Nephron progenitor cell (in vitro differentiated cells): ENCODE data around the gene ITGA3.

ENCODE experiments used
- DNase-seq: peaks from one replicate; pipeline ENCODE4 v3.0.0; 2021
- H3K27ac Mint-ChIP-seq: 2 replicates; pipeline ENCODE4 v1.8.0; 2021; ENCODE audit warnings: mild to moderate bottlenecking, moderate library complexity, mixed read lengths
- H3K27me3 Mint-ChIP-seq: 2 replicates; pipeline ENCODE4 v1.8.0; 2021; ENCODE audit warnings: mild to moderate bottlenecking, low read depth, mixed read lengths; ENCODE audit not compliant: poor library complexity
- H3K36me3 Mint-ChIP-seq: 2 replicates; pipeline ENCODE4 v1.8.0; 2021; ENCODE audit warnings: low read depth, mixed read lengths
- H3K4me1 Mint-ChIP-seq: 2 replicates; pipeline ENCODE4 v1.8.0; 2021; ENCODE audit warnings: mixed read lengths
- H3K4me3 Mint-ChIP-seq: 2 replicates; pipeline ENCODE4 v1.8.0; 2021; ENCODE audit warnings: mild to moderate bottlenecking, moderate library complexity, mixed read lengths
- H3K9me3 Mint-ChIP-seq: 2 replicates; pipeline ENCODE4 v1.8.0; 2021; ENCODE audit warnings: mild to moderate bottlenecking, moderate library complexity, mixed read lengths
- TF ChIP-seq, protein P1 (sequence below): fragments of 200-600 bp; sonication (generic); IDR thresholded peaks from 2 replicates; pipeline ENCODE4 v1.5.0; 2021; ENCODE audit warnings: antibody characterized with exemption

ITGA3 gene

DNA sequence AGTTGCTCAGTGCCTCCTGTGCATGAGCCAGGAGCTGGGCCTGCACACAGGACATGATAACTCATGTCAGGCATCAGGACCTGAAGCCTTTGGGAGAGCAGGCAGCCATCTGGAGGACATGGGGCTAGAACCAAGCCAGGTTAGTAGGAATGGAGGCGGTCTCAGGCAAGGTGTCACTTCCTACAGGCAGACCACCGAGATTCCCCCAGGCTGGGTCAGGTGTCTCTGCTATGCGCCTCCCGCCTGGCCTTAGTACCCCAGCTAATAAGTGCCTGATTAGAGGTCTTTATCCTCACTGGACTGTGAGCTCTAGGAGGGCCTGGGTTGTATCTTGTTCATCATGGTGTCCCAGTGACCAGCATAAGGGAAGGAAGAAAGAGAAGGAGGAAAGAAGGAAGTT, 58.5 kb downstream of the ITGA3 start:
- Mint-ChIP-seq H3K27ac (no peak overlapping the region), H3K4me3 (no peak overlapping the region), H3K4me1 (peaks cover 58% of the 10 kb centered on the region), H3K9me3 (no peaks in the 10 kb centered on the region), H3K36me3 (peaks cover 11% of the 10 kb centered on the region), H3K27me3 (peaks cover 8% of the 10 kb centered on the region)
- TF ChIP-seq, protein P1, sequence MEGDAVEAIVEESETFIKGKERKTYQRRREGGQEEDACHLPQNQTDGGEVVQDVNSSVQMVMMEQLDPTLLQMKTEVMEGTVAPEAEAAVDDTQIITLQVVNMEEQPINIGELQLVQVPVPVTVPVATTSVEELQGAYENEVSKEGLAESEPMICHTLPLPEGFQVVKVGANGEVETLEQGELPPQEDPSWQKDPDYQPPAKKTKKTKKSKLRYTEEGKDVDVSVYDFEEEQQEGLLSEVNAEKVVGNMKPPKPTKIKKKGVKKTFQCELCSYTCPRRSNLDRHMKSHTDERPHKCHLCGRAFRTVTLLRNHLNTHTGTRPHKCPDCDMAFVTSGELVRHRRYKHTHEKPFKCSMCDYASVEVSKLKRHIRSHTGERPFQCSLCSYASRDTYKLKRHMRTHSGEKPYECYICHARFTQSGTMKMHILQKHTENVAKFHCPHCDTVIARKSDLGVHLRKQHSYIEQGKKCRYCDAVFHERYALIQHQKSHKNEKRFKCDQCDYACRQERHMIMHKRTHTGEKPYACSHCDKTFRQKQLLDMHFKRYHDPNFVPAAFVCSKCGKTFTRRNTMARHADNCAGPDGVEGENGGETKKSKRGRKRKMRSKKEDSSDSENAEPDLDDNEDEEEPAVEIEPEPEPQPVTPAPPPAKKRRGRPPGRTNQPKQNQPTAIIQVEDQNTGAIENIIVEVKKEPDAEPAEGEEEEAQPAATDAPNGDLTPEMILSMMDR = no peak
- no peak for DNase-seq

DNA sequence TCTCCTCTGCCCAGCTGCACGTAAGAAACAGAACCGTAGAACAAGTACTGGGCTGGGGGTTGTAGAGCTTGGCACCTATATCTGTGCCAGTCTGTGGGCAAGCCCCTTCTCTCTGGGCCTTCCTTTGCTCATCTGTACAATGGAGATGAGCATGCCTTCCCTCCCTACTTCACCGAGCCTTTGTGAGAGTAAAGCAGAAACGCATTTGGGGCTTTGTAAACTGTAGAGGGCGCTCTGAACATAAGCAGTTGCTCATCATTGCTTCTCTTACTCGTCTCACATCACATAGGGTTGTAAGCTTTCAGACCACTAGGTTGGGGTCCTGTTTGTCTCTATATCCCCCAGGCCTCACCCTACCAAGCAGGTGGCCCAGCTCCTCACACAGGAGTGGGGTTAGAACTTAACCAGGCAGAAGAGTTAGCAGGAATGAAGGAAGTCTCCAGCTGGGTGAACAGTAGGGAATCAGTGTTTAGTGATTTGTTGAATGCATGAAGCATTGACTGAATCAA, 59.0 kb downstream of the ITGA3 start:
- H3K27me3 Mint-ChIP-seq = peaks cover 9% of the 10 kb centered on the region
- H3K4me3 Mint-ChIP-seq = no peak overlapping the region
- no peaks in the 10 kb centered on the region for H3K9me3 Mint-ChIP-seq

DNA sequence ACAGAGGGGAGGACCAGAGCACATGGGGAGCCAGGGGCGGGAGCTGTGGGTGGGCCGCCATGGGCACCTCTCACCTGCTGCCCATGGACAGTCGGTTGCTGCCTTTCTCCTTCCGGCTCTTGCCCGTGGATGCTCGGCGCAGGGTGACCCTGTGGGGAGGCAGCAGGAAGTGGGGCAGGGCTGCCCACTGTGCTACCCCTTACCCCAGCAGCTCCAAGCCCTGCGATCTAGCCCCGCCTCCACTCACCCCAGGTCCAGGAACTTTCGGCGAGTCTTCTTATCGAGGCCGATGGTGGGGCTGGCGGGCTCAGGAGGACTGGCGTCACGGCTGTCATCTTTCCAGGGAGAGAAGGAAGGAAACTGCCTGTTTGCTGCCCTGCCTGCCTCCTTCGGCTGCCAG, 59.8 kb downstream of the ITGA3 start:
- DNase-seq = no peak
- H3K9me3 Mint-ChIP-seq = no peaks in the 10 kb centered on the region
- H3K36me3 Mint-ChIP-seq = peaks cover 15% of the 10 kb centered on the region
- no peak overlapping the region for H3K4me3 Mint-ChIP-seq
- TF ChIP-seq, protein P1 = no peak
- peaks cover 56% of the 10 kb centered on the region for H3K4me1 Mint-ChIP-seq
- H3K27me3 Mint-ChIP-seq = peaks cover 12% of the 10 kb centered on the region
- H3K27ac Mint-ChIP-seq = no peak overlapping the region

More for the DNA sequence above, 59.0 kb downstream of the ITGA3 start:
- TF ChIP-seq, protein P1 = peak; percentile 48
- peaks cover 15% of the 10 kb centered on the region for H3K36me3 Mint-ChIP-seq
- H3K27ac Mint-ChIP-seq = no peak overlapping the region
- H3K4me1 Mint-ChIP-seq = peaks cover 58% of the 10 kb centered on the region
- DNase-seq = peak; percentile 37

DNA sequence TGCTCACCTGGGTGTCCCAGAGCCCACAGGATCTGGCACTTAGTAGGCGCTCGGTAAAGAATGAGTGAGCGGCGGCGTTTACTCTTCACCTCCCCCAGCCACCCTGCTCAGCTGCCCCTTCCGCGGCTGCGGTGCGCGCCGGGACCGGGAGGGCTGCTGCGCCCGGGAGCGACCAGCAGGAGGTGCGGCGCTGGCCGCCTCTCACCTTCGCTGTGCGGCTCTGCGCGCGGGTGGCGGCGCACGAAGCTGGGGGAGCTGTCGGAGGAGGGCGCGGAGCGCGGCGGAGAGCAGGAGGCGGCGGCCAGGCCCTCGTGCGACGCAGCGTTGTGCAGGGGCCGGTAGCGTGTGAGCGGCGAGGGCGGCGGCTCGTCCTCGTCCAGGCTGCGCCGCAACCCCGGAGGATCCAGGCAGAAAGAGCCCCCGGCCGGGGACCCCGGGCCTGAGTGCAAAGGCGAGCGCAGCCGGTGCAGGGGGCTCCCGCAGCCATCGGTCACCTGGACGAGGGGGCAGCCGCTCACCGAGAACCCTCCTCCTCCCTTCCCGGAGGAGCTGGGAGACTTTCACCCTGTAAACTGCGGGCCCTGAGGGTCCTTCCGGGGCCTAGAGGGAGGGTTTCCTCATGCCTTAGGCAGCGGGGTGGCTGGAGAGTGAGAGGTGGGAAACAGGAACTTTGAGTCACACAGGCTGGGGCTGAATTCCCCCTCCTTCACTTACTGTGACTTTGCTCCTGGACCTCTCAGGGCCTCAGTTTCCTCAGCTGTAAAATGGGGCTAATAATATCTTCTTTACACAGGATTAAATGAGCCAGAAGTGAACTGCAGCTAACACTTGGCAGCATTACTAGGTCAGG, 61.5 kb downstream of the ITGA3 start:
- Mint-ChIP-seq H3K9me3 (no peaks in the 10 kb centered on the region), H3K4me1 (peaks cover 42% of the 10 kb centered on the region), H3K27ac (no peak overlapping the region), H3K4me3 (peak overlapping the region; percentile 36), H3K27me3 (peaks cover 18% of the 10 kb centered on the region), H3K36me3 (peaks cover 24% of the 10 kb centered on the region)
- TF ChIP-seq, protein P1 = peak; percentile 63
- peak; percentile 86 for DNase-seq

DNA sequence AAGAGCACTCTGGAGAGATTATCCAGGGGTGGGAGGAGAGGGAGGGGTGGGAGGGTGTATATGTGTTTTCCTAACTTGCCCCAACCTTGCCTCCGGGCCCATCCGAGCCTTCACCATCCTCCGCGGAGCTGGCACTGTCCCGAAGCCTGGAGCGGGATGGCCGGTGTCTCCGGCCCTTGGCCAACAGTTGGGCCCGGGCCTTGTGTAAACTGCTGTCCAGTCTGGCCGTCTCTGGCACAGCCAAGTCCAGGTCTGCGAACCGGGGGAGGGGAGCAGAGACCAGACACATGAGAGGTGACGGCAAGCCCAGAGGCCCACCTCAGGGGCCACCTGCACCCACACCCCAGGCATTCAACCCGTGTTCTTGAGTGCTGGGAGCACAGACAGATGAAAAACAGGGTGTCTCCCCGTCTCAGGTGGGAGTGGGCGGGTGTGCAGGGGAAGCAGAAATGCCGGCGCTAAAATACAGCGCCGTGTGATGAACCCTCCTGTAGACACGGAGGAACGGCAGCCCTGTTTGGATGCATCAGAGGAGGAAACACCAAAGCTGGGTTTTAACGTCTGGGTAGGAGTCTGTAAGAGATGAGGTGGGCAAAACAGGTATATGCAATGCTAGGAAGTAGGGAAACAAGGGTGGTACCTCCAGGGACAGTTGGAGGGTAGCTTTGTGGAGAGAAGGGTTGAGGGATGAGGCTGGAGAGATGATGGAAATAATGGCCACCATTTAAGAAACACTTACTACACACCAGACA, 62.3 kb downstream of the ITGA3 start:
- Mint-ChIP-seq H3K9me3 (no peaks in the 10 kb centered on the region), H3K4me3 (no peak overlapping the region), H3K27me3 (peaks cover 19% of the 10 kb centered on the region), H3K27ac (no peak overlapping the region), H3K36me3 (peaks cover 25% of the 10 kb centered on the region), H3K4me1 (peaks cover 42% of the 10 kb centered on the region)
- no peak for DNase-seq
- TF ChIP-seq, protein P1 = no peak
